ENCODE measurements around the gene MED9. TPM values are rescaled to one million over a fixed set of nuclear protein-coding genes. Genes with fewer than 3 reads are reported as not detected.

Gene MED9
- total and polyA plus RNA-seq, 10 of the 15 experiments (the other 5 are each of a cell fraction or from before 2014, with no cell fraction given): 1.5 to 22.4 (median 14.8) TPM

DNA sequence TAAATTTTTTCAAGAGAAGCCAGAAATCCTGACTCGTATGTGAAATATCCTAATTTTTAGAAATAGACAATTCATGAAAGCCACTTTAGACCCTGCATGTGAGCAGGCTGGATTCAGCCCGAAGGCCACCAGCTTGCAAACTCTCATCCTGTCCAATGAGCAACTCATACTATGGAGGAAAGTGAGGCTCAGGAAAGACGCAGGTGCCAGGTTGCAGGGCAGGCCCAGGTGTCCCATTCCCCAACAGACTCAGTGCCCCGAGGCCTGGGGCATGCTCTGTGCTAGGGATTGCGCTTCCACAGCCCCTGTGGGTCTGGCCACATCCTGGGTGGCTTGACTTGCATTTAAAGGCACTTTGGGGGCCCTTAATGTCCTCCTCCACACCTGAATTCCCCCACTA, 36.1 kb downstream of the MED9 start (continued):
- TF ChIP-seq HDGF (IDR thresholded peaks at IDR 0.05) (no peak), SRF (IDR thresholded peaks at IDR 0.05; ENCODE audit: low read depth in 2 of 2, low read length in 2 of 2) (no peak), GABPA (IDR thresholded peaks at IDR 0.05; ENCODE audit: low read depth) (no peak), PAX5 (IDR thresholded peaks at IDR 0.05; ENCODE audit: borderline replicate concordance, low read depth, low read length) (no peak), MTA2 (IDR thresholded peaks at IDR 0.05; ENCODE audit: low read depth) (no peak)

- intact Hi-C loops (cut with micrococcal nuclease; ENCODE audit: unreplicated experiment): no loop called here
- Histone ChIP-seq H3K4me1 (ENCODE audit: control insufficient read depth, insufficient read depth, low read length) (no peaks in the 10 kb centered on the region), H4K20me1 (ENCODE audit: control insufficient read depth, insufficient read depth) (no peaks in the 10 kb centered on the region), H3K36me3 (ENCODE audit: control insufficient read depth in 2 of 2, insufficient read depth in 2 of 2, low read length in 1 of 2) (no peaks in the 10 kb centered on the region), H3K9ac (ENCODE audit: control insufficient read depth, insufficient read depth, low read length) (no peak overlapping the region), H3K4me3 (no peak overlapping the region), H3K27me3 (replicated peaks in 1 of 2; ENCODE audit: control insufficient read depth in 2 of 2, insufficient read depth in 2 of 2, low read length in 1 of 2) (no peaks in the 10 kb centered on the region), H3K27ac (ENCODE audit: control insufficient read depth, insufficient read depth) (no peak overlapping the region), H3K4me2 (ENCODE audit: control insufficient read depth, insufficient read depth) (no peak overlapping the region), H3K9me3 (replicated peaks; ENCODE audit: control insufficient read depth, insufficient read depth, low read length) (no peaks in the 10 kb centered on the region), H3K79me2 (ENCODE audit: control insufficient read depth, insufficient read depth, low read length) (no peaks in the 10 kb centered on the region), H2AFZ (ENCODE audit: control insufficient read depth, low read depth, low read length) (no peak overlapping the region)
- POLR2A ChIA-PET: no interaction called here
- no peak for DNase-seq (ENCODE audit: low read depth, low spot score)
- RAD21 ChIA-PET (ENCODE audit: unreplicated experiment): no interaction called here
- no peak for FAIRE-seq
- SMC1A ChIA-PET (ENCODE audit: uncharacterized antibody, unreplicated experiment): interaction anchor here (0.9 kb wide), 1 partner anchor 18 kb away, joined by 3 read pairs; no protein-coding TSS in a partner anchor
- WGBS (ENCODE audit: insufficient coverage, insufficient replicate concordance, low lambda C conversion rate, missing lambda C conversion rate): 79% methylated on average over 7 of the region's 7 CpGs
- ATAC-seq: no peak
- in situ Hi-C loops (cut with MboI): no loop called here
- BruUV-seq (replicated peaks): no TSS peak
- CTCF ChIA-PET: interaction anchor here (1.2 kb wide), 1 partner anchor 17 kb away, joined by 4 read pairs; no protein-coding TSS in a partner anchor
- TF ChIP-seq WRNIP1 (IDR thresholded peaks at IDR 0.05; ENCODE audit: borderline replicate concordance, low read depth, low read length): no peak
- TF ChIP-seq, protein P1, sequence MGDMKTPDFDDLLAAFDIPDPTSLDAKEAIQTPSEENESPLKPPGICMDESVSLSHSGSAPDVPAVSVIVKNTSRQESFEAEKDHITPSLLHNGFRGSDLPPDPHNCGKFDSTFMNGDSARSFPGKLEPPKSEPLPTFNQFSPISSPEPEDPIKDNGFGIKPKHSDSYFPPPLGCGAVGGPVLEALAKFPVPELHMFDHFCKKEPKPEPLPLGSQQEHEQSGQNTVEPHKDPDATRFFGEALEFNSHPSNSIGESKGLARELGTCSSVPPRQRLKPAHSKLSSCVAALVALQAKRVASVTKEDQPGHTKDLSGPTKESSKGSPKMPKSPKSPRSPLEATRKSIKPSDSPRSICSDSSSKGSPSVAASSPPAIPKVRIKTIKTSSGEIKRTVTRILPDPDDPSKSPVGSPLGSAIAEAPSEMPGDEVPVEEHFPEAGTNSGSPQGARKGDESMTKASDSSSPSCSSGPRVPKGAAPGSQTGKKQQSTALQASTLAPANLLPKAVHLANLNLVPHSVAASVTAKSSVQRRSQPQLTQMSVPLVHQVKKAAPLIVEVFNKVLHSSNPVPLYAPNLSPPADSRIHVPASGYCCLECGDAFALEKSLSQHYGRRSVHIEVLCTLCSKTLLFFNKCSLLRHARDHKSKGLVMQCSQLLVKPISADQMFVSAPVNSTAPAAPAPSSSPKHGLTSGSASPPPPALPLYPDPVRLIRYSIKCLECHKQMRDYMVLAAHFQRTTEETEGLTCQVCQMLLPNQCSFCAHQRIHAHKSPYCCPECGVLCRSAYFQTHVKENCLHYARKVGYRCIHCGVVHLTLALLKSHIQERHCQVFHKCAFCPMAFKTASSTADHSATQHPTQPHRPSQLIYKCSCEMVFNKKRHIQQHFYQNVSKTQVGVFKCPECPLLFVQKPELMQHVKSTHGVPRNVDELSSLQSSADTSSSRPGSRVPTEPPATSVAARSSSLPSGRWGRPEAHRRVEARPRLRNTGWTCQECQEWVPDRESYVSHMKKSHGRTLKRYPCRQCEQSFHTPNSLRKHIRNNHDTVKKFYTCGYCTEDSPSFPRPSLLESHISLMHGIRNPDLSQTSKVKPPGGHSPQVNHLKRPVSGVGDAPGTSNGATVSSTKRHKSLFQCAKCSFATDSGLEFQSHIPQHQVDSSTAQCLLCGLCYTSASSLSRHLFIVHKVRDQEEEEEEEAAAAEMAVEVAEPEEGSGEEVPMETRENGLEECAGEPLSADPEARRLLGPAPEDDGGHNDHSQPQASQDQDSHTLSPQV (IDR thresholded peaks at IDR 0.05): no peak
- no peak for TF ChIP-seq NR2C2 (IDR thresholded peaks at IDR 0.05; ENCODE audit: borderline replicate concordance, control insufficient read depth, insufficient read length, low read depth)
- TF ChIP-seq ATF3 (IDR thresholded peaks at IDR 0.05; ENCODE audit: borderline replicate concordance, extremely low read depth, low read depth, low read length): no peak
- TF ChIP-seq CTCF (IDR thresholded peaks at IDR 0.05 in 2 of 3, conservative IDR thresholded peaks at IDR 0.05 in 1 of 3; ENCODE audit: control insufficient read depth in 2 of 3, extremely low read depth in 1 of 3, insufficient read depth in 1 of 3, low read depth in 3 of 3, low read length in 3 of 3): no peak
- no peak for TF ChIP-seq CREB1 (IDR thresholded peaks at IDR 0.05; ENCODE audit: low read depth)
- no peak for TF ChIP-seq SMAD5 (IDR thresholded peaks at IDR 0.05; ENCODE audit: low read depth)
- TF ChIP-seq IKZF2 (IDR thresholded peaks at IDR 0.05): no peak
- no peak for TF ChIP-seq ZNF384 (IDR thresholded peaks at IDR 0.05; ENCODE audit: borderline replicate concordance, low read depth, low read length)
- no peak for TF ChIP-seq RCOR1 (conservative IDR thresholded peaks at IDR 0.05; ENCODE audit: low read depth, low read length)
- TF ChIP-seq YY1 (IDR thresholded peaks at IDR 0.05; ENCODE audit: low read depth, low read length): no peak
- TF ChIP-seq PML (IDR thresholded peaks at IDR 0.05; ENCODE audit: low read length): no peak
- no peak for TF ChIP-seq ZZZ3 (IDR thresholded peaks at IDR 0.05; ENCODE audit: control insufficient read depth, insufficient read length, low read depth)
Measured at GRCh38 chr17:17513626-17514025, 36.8 kb downstream of the MED9 start.
